Measurements from ENCODE around the gene TCHH. TPM values are rescaled to one million over a fixed set of nuclear protein-coding genes. Genes with fewer than 3 reads are reported as not detected.
"Not testable (repeated sequence)": the region's sequence is repeated elsewhere in the genome, so short reads cannot be mapped to it uniquely, and the experiment has no call there.

Gene TCHH
- total RNA-seq, 3 donors from 2014 or later (not counting 1 experiment from before 2014, with no cell fraction given): not detected

DNA sequence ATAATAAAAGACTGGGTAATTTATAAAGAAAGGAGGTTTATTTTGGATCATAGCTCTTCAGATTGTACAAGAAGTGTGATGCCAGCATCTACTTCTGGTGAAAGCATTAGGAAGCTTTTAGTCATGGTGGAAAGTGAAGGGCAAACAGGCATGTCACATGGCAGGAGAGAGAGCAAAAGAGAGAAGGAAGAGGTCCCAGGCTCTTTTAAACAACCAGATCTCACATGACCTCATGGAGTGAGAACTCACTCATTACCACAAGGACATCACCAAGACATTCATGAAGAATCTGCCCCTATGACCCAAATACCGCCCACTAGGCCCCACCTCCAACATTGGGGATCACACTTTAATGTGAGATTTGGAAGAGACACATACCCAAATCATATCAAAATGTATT, 33.7 kb upstream of the TCHH start:
- no peak for ATAC-seq
- no CpG with 5 or more reads among the region's 1 CpG for WGBS (ENCODE audit: insufficient coverage)
- H3K27me3 ChIP-seq (ENCODE audit: control insufficient read depth, insufficient read depth, low read length): peaks cover 3% of the 10 kb centered on the region
- TF ChIP-seq CTCF (IDR thresholded peaks at IDR 0.05): no peak
- peaks cover 7% of the 10 kb centered on the region for H3K9me3 ChIP-seq (ENCODE audit: control insufficient read depth, insufficient read depth, low read length)
- no peaks in the 10 kb centered on the region for H3K36me3 ChIP-seq (ENCODE audit: control insufficient read depth, insufficient read depth, low read length)
- intact Hi-C loops (cut with micrococcal nuclease): no loop called here
- H3K27ac Mint-ChIP-seq: no peak overlapping the region
- no peak overlapping the region for H3K27ac ChIP-seq (ENCODE audit: low read length)
- peaks cover 24 to 35% of the 10 kb centered on the region in 2 donors for H3K27me3 Mint-ChIP-seq (ENCODE audit: low read depth in 2 of 2)
- no peak for DNase-seq
- peaks cover 5% of the 10 kb centered on the region for H3K36me3 Mint-ChIP-seq
- no peak overlapping the region for H3K4me3 Mint-ChIP-seq
- no peaks in the 10 kb centered on the region for H3K4me1 Mint-ChIP-seq
- no peak overlapping the region for H3K4me3 ChIP-seq (ENCODE audit: low read length)
- no peaks in the 10 kb centered on the region for H3K4me1 ChIP-seq (ENCODE audit: control insufficient read depth, insufficient read depth, low read length)
- H3K9me3 Mint-ChIP-seq: peaks cover 4 to 6% of the 10 kb centered on the region in 2 donors

GRCh38 chr1:152148051-152148450, 32.8 kb upstream of the TCHH start:
- H3K27me3 ChIP-seq (ENCODE audit: control insufficient read depth, insufficient read depth, low read length): peaks cover 3% of the 10 kb centered on the region
- Mint-ChIP-seq H3K27me3 (ENCODE audit: low read depth in 2 of 2) (peaks cover 27 to 35% of the 10 kb centered on the region in 2 donors), H3K27ac (no peak overlapping the region), H3K9me3 (peaks cover 4 to 6% of the 10 kb centered on the region in 2 donors), H3K4me3 (no peak overlapping the region), H3K36me3 (peaks cover 5% of the 10 kb centered on the region), H3K4me1 (no peaks in the 10 kb centered on the region)
- no peak for TF ChIP-seq CTCF (IDR thresholded peaks at IDR 0.05)
- DNase-seq (no peak), ATAC-seq (no peak)
- WGBS (ENCODE audit: insufficient coverage): 80% methylated on average over 3 of the region's 3 CpGs
- peaks cover 7% of the 10 kb centered on the region for H3K9me3 ChIP-seq (ENCODE audit: control insufficient read depth, insufficient read depth, low read length)
- H3K4me1 ChIP-seq (ENCODE audit: control insufficient read depth, insufficient read depth, low read length): no peaks in the 10 kb centered on the region
- H3K36me3 ChIP-seq (ENCODE audit: control insufficient read depth, insufficient read depth, low read length): no peaks in the 10 kb centered on the region
- no peak overlapping the region for H3K4me3 ChIP-seq (ENCODE audit: low read length)
- H3K27ac ChIP-seq (ENCODE audit: low read length): no peak overlapping the region
- intact Hi-C loops (cut with micrococcal nuclease): no loop called here

- WGBS (ENCODE audit: insufficient coverage): 88% methylated on average over 4 of the region's 4 CpGs
- ATAC-seq: no peak
Measured at GRCh38 chr1:152145769-152146168, 30.5 kb upstream of the TCHH start.

DNA sequence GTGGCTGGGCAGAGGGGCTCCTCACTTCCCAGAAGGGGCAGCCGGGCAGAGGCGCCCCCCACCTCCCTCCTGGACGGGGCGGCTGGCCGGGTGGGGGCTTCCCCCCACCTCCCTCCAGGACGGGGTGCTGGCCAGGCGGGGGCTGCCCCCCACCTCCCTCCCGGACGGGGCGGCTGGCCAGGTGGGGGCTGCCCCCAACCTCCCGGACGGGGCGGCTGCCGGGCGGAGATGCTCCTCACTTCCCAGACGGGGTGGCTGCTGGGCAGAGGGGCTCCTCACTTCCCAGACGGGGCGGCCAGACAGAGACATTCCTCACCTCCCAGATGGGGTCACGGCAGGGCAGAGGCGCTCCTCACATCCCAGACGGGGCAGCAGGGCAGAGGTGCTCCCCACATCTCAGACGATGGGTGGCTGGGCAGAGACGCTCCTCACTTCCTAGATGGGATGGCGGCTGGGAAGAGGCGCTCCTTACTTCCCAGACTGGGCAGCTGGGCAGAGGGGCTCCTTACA, 29.5 kb upstream of the TCHH start:
- H3K36me3 ChIP-seq (ENCODE audit: control insufficient read depth, insufficient read depth, low read length); H3K4me1 ChIP-seq (ENCODE audit: control insufficient read depth, insufficient read depth, low read length); H3K9me3 ChIP-seq (ENCODE audit: control insufficient read depth, insufficient read depth, low read length); H3K27ac ChIP-seq (ENCODE audit: low read length); H3K4me1 Mint-ChIP-seq; H3K9me3 Mint-ChIP-seq; H3K4me3 ChIP-seq (ENCODE audit: low read length); H3K27ac Mint-ChIP-seq; H3K36me3 Mint-ChIP-seq; intact Hi-C loops (cut with micrococcal nuclease); H3K27me3 ChIP-seq (ENCODE audit: control insufficient read depth, insufficient read depth, low read length); ATAC-seq; DNase-seq; H3K4me3 Mint-ChIP-seq: not testable (repeated sequence)
- WGBS (ENCODE audit: insufficient coverage): 91% methylated on average over 25 of the region's 25 CpGs
- peaks cover 19 to 31% of the 10 kb centered on the region in 2 donors for H3K27me3 Mint-ChIP-seq (ENCODE audit: low read depth in 2 of 2)

More at GRCh38 chr1:152145769-152146168, 30.5 kb upstream of the TCHH start:
- Histone ChIP-seq H3K4me3 (ENCODE audit: low read length) (no peak overlapping the region), H3K9me3 (ENCODE audit: control insufficient read depth, insufficient read depth, low read length) (peaks cover 7% of the 10 kb centered on the region), H3K27me3 (ENCODE audit: control insufficient read depth, insufficient read depth, low read length) (peaks cover 3% of the 10 kb centered on the region), H3K27ac (ENCODE audit: low read length) (no peak overlapping the region), H3K4me1 (ENCODE audit: control insufficient read depth, insufficient read depth, low read length) (no peaks in the 10 kb centered on the region), H3K36me3 (ENCODE audit: control insufficient read depth, insufficient read depth, low read length) (no peaks in the 10 kb centered on the region)
- H3K27me3 Mint-ChIP-seq (ENCODE audit: low read depth in 2 of 2): peaks cover 17 to 30% of the 10 kb centered on the region in 2 donors
- peaks cover 5% of the 10 kb centered on the region for H3K36me3 Mint-ChIP-seq
- intact Hi-C loops (cut with micrococcal nuclease): no loop called here
- peaks cover 4 to 6% of the 10 kb centered on the region in 2 donors for H3K9me3 Mint-ChIP-seq
- no peak for DNase-seq
- no peak overlapping the region for H3K4me3 Mint-ChIP-seq
- no peaks in the 10 kb centered on the region for H3K4me1 Mint-ChIP-seq
- H3K27ac Mint-ChIP-seq: no peak overlapping the region
- no peak for TF ChIP-seq CTCF (IDR thresholded peaks at IDR 0.05)

Data from natural killer cell (primary cell).